HL-60 (cell line): ENCODE measurements around the gene ZNF497.

Source experiments
- CTCF ChIP-seq: IDR thresholded peaks from one replicate; pipeline ENCODE4 v1.5.1; 2011; ENCODE audit warnings: low read length, control low read depth, inconsistent platforms; ENCODE audit not compliant: insufficient read depth
- GABPA ChIP-seq: IDR thresholded peaks from 2 replicates; pipeline ENCODE4 v1.6.1; 2012; ENCODE audit warnings: low read depth
- POLR2AphosphoS5 ChIP-seq: IDR thresholded peaks from 2 replicates; pipeline ENCODE4 v1.6.1; 2012; ENCODE audit warnings: low read depth
- REST ChIP-seq: IDR thresholded peaks from 2 replicates; pipeline ENCODE4 v1.6.1; 2012; ENCODE audit warnings: low read depth; ENCODE audit not compliant: insufficient replicate concordance
- SPI1 ChIP-seq: IDR thresholded peaks from 2 replicates; pipeline ENCODE4 v1.6.1; 2012; ENCODE audit warnings: low read depth, mild to moderate bottlenecking, borderline replicate concordance

- TF ChIP-seq CTCF (no peak), SPI1 (no peak), POLR2AphosphoS5 (no peak), REST (no peak), GABPA (no peak)
Observed at GRCh38 chr19:58357481-58358145, 4.9 kb downstream of the ZNF497 start.
